ENCODE data around the gene ODAD4.
"Not testable (repeated sequence)": the region's sequence is repeated elsewhere in the genome, so short reads cannot be mapped to it uniquely, and the experiment has no call there.

The ODAD4 gene

GRCh38 chr17:41912925-41913324 is 17.5 kb upstream of the ODAD4 start:
- DNase-seq (ENCODE audit: low spot score), result no peak

- DNase-seq (ENCODE audit: low spot score), result no peak
Measured at GRCh38 chr17:41913798-41914197, 16.6 kb upstream of the ODAD4 start.

- DNase-seq (ENCODE audit: low spot score), result no peak
Measured at GRCh38 chr17:41914358-41914766, 16.1 kb upstream of the ODAD4 start.

GRCh38 chr17:41915020-41915419 is 15.4 kb upstream of the ODAD4 start:
- no peak for DNase-seq (ENCODE audit: low spot score)

- DNase-seq (ENCODE audit: low spot score), result no peak
Measured at GRCh38 chr17:41915566-41915965, 14.9 kb upstream of the ODAD4 start.

- no peak for DNase-seq (ENCODE audit: low spot score)
Measured at GRCh38 chr17:41917192-41917591, 13.2 kb upstream of the ODAD4 start.

GRCh38 chr17:41917679-41918313 is 12.6 kb upstream of the ODAD4 start:
- no peak for DNase-seq (ENCODE audit: low spot score)

- DNase-seq (ENCODE audit: low spot score), result peak; percentile 100
Measured at GRCh38 chr17:41918314-41919164, 11.9 kb upstream of the ODAD4 start, which contains the start of gene ACLY. TSS of gene ACLY (minus strand) at chr17:41918951. CDS start at chr17:41913873, 5,078 bp downstream.

- no peak for DNase-seq (ENCODE audit: low spot score)
Measured at GRCh38 chr17:41919165-41919817, 11.1 kb upstream of the ODAD4 start.

GRCh38 chr17:41919840-41920579 is 10.4 kb upstream of the ODAD4 start:
- DNase-seq (ENCODE audit: low spot score), result peak; percentile 69

GRCh38 chr17:41920580-41920955 is 9.8 kb upstream of the ODAD4 start:
- DNase-seq (ENCODE audit: low spot score), result no peak

- DNase-seq (ENCODE audit: low spot score), result no peak
Measured at GRCh38 chr17:41925991-41926590, 4.3 kb upstream of the ODAD4 start.

- no peak for DNase-seq (ENCODE audit: low spot score)
Measured at GRCh38 chr17:41928693-41929251, 1.6 kb upstream of the ODAD4 start.

GRCh38 chr17:41930833-41931156 is 378 bp downstream of the ODAD4 start:
- DNase-seq (ENCODE audit: low spot score), result not testable (repeated sequence)

GRCh38 chr17:41931715-41932114 is 1.3 kb downstream of the ODAD4 start:
- DNase-seq (ENCODE audit: low spot score), result not testable (repeated sequence)

- no peak for DNase-seq (ENCODE audit: low spot score)
Measured at GRCh38 chr17:41932816-41933389, 2.5 kb downstream of the ODAD4 start.

GRCh38 chr17:41935641-41936040 is 5.2 kb downstream of the ODAD4 start:
- DNase-seq (ENCODE audit: low spot score), result no peak

- DNase-seq (ENCODE audit: low spot score), result no peak
Measured at GRCh38 chr17:41937970-41938954, 7.8 kb downstream of the ODAD4 start.

GRCh38 chr17:41939044-41939692 is 8.8 kb downstream of the ODAD4 start:
- DNase-seq (ENCODE audit: low spot score), result no peak

Data from ecto neural progenitor cell (in vitro differentiated cells).